ENCODE data around the gene SLX4IP. TPM values are rescaled to one million over a fixed set of nuclear protein-coding genes. Genes with fewer than 3 reads are reported as not detected.

SLX4IP gene

DNA sequence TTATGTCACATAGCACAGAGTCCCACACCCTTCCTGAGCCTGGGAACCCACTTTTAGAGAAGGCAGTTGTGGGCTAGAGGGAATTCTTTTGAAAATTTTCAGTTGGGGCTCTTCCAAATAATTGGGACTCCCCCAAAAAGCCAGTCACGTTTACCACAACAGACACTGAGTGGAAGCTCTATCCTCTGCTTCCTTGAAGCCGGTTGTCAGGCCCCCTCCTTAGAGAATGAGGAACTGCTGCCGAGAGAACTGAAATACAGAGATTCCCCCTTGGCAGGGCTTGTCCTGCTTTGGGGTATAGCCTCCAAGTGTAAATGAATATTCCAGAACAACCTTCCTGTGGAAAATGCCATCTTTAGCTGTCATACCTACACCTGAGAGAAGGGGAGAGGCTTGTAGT, 241.4 kb downstream of the SLX4IP start:
- Histone ChIP-seq H3K9me3 (replicated peaks; ENCODE audit: low read length) (no peaks in the 10 kb centered on the region), H3K4me1 (ENCODE audit: control insufficient read depth, insufficient read depth, low read length) (peaks cover 24% of the 10 kb centered on the region), H3K27me3 (ENCODE audit: control insufficient read depth, insufficient read depth, low read length) (no peaks in the 10 kb centered on the region), H3K9ac (ENCODE audit: low read depth, low read length) (no peak overlapping the region), H3K4me3 (ENCODE audit: low read length) (no peak overlapping the region), H3K4me2 (ENCODE audit: low read length) (no peak overlapping the region), H3K36me3 (ENCODE audit: insufficient read depth, low read length) (no peaks in the 10 kb centered on the region)

Small RNA genes within 50 kb of the gene (small RNA-seq; reads per million reads assigned to genes)
- not detected for gene MIR6870

Data from skeletal muscle satellite cell (primary cell).